ENCODE data around the gene LPP. TPM values are rescaled to one million over a fixed set of nuclear protein-coding genes. Genes with fewer than 3 reads are reported as not detected.

The LPP gene
- total and polyA plus RNA-seq, 2 donors (not counting 1 experiment from before 2014, with no cell fraction given) = 7.6 to 81.7 TPM

- no peak overlapping the region for H3K4me3 Mint-ChIP-seq
- TF ChIP-seq EZH2 (IDR thresholded peaks at IDR 0.05; ENCODE audit: borderline replicate concordance, insufficient read depth, low read depth, low read length, poor library complexity, severe bottlenecking) (no peak), CTCF (IDR thresholded peaks at IDR 0.05) (no peak)
- CTCF ChIA-PET = interaction anchor here (0.6 kb wide), 1 partner anchor 33 kb away, joined by 3 read pairs; no protein-coding TSS in a partner anchor
Observed at GRCh38 chr3:188231456-188231855, 77.5 kb downstream of the LPP start.

GRCh38 chr3:188232656-188233055, 78.7 kb downstream of the LPP start:
- TF ChIP-seq EZH2 (IDR thresholded peaks at IDR 0.05; ENCODE audit: borderline replicate concordance, insufficient read depth, low read depth, low read length, poor library complexity, severe bottlenecking) (no peak), CTCF (IDR thresholded peaks at IDR 0.05) (no peak)
- ATAC-seq (ENCODE audit: low read depth) (no peak), DNase-seq (no peak)
- Histone ChIP-seq H3K36me3 (replicated peaks in 1 of 2; ENCODE audit: control extremely low read depth in 1 of 2, control insufficient read depth in 1 of 2, extremely low read depth in 1 of 2, insufficient read depth in 2 of 2, low read length in 1 of 2) (peaks cover 0 to 5% of the 10 kb centered on the region in 2 experiments), H3K9ac (ENCODE audit: low read length) (no peak overlapping the region), H3K4me1 (ENCODE audit: control insufficient read depth in 2 of 2, insufficient read depth in 2 of 2, low read length in 2 of 2) (peaks cover 30 to 37% of the 10 kb centered on the region in 2 donors), H3K79me2 (ENCODE audit: control insufficient read depth, insufficient read depth, low read length) (peaks cover 36% of the 10 kb centered on the region), H2AFZ (ENCODE audit: insufficient read depth, low read depth, low read length, poor library complexity, severe bottlenecking) (no peak overlapping the region), H3K9me3 (ENCODE audit: control extremely low read depth in 1 of 3, control insufficient read depth in 2 of 3, insufficient read depth in 1 of 3, low read length in 2 of 3) (no peaks in the 10 kb centered on the region), H3K4me3 (ENCODE audit: control extremely low read depth in 1 of 5, extremely low read depth in 1 of 5, insufficient read depth in 1 of 5, low read depth in 2 of 5, low read length in 4 of 5) (no peak overlapping the region), H3K27me3 (replicated peaks in 1 of 4; ENCODE audit: control extremely low read depth in 1 of 4, control insufficient read depth in 3 of 4, insufficient read depth in 4 of 4, low read length in 3 of 4) (no peaks in the 10 kb centered on the region), H3K27ac (ENCODE audit: low read length in 2 of 2) (no peak overlapping the region), H4K20me1 (ENCODE audit: control insufficient read depth, insufficient read depth, low read length, poor library complexity, severe bottlenecking) (no peaks in the 10 kb centered on the region), H3K4me2 (replicated peaks; ENCODE audit: low read depth, low read length, poor library complexity, severe bottlenecking) (no peak overlapping the region)
- WGBS (ENCODE audit: insufficient coverage) = no CpG with 5 or more reads among the region's 2 CpGs
- Mint-ChIP-seq H3K4me3 (no peak overlapping the region), H3K27ac (no peak overlapping the region), H3K27me3 (no peaks in the 10 kb centered on the region), H3K4me1 (peaks cover 57% of the 10 kb centered on the region), H3K9me3 (ENCODE audit: insufficient read depth) (no peaks in the 10 kb centered on the region)
- intact Hi-C loops (cut with micrococcal nuclease) = no loop called here
- POLR2A ChIA-PET = interaction anchor here (0.6 to 0.8 kb wide), 2 partner anchors 19 to 494 kb away, joined by 5 read pairs; no protein-coding TSS in a partner anchor
- CTCF ChIA-PET = interaction anchor here (0.8 kb wide), 1 partner anchor 39 kb away, joined by 3 read pairs; no protein-coding TSS in a partner anchor

More at GRCh38 chr3:188231456-188231855, 77.5 kb downstream of the LPP start:
- no peak overlapping the region for H3K27ac ChIP-seq (ENCODE audit: low read length in 2 of 2)
- H3K9ac ChIP-seq (ENCODE audit: low read length) = no peak overlapping the region
- no peaks in the 10 kb centered on the region for H3K9me3 ChIP-seq (ENCODE audit: control extremely low read depth in 1 of 3, control insufficient read depth in 2 of 3, insufficient read depth in 1 of 3, low read length in 2 of 3)
- no peaks in the 10 kb centered on the region for H4K20me1 ChIP-seq (ENCODE audit: control insufficient read depth, insufficient read depth, low read length, poor library complexity, severe bottlenecking)
- WGBS (ENCODE audit: insufficient coverage) = 98% methylated on average over 6 of the region's 8 CpGs
- H3K27me3 ChIP-seq (replicated peaks in 1 of 4; ENCODE audit: control extremely low read depth in 1 of 4, control insufficient read depth in 3 of 4, insufficient read depth in 4 of 4, low read length in 3 of 4) = no peaks in the 10 kb centered on the region
- DNase-seq (no peak), ATAC-seq (ENCODE audit: low read depth) (no peak)
- no peak overlapping the region for H2AFZ ChIP-seq (ENCODE audit: insufficient read depth, low read depth, low read length, poor library complexity, severe bottlenecking)
- H3K4me1 ChIP-seq (ENCODE audit: control insufficient read depth in 2 of 2, insufficient read depth in 2 of 2, low read length in 2 of 2) = peaks cover 24 to 25% of the 10 kb centered on the region in 2 donors
- no peaks in the 10 kb centered on the region for H3K9me3 Mint-ChIP-seq (ENCODE audit: insufficient read depth)
- POLR2A ChIA-PET = interaction anchor here (0.6 kb wide), 1 partner anchor 348 kb away, joined by 4 read pairs; no protein-coding TSS in a partner anchor
- peaks cover 41% of the 10 kb centered on the region for H3K79me2 ChIP-seq (ENCODE audit: control insufficient read depth, insufficient read depth, low read length)
- peaks cover 46% of the 10 kb centered on the region for H3K4me1 Mint-ChIP-seq
- H3K27ac Mint-ChIP-seq = no peak overlapping the region
- no peaks in the 10 kb centered on the region for H3K27me3 Mint-ChIP-seq
- no peak overlapping the region for H3K4me3 ChIP-seq (ENCODE audit: control extremely low read depth in 1 of 5, extremely low read depth in 1 of 5, insufficient read depth in 1 of 5, low read depth in 2 of 5, low read length in 4 of 5)
- peaks cover 0 to 5% of the 10 kb centered on the region in 2 experiments for H3K36me3 ChIP-seq (replicated peaks in 1 of 2; ENCODE audit: control extremely low read depth in 1 of 2, control insufficient read depth in 1 of 2, extremely low read depth in 1 of 2, insufficient read depth in 2 of 2, low read length in 1 of 2)
- intact Hi-C loops (cut with micrococcal nuclease) = no loop called here
- H3K4me2 ChIP-seq (replicated peaks; ENCODE audit: low read depth, low read length, poor library complexity, severe bottlenecking) = no peak overlapping the region
